HepG2 (cell line): ENCODE results near the gene RARG. TPM values are rescaled to one million over a fixed set of nuclear protein-coding genes. Genes with fewer than 3 reads are reported as not detected.
A peak's percentile ranks its signal among the peaks of the same experiment; 100 is the strongest.

Source experiments
- CTCF ChIP-seq: sonication (generic); formaldehyde crosslinking; IDR thresholded peaks from 2 replicates; pipeline ENCODE4 v1.5.0; 2020; ENCODE audit warnings: mild to moderate bottlenecking, missing genetic modification reagents, moderate library complexity
- DRAP1 ChIP-seq: IDR thresholded peaks from 2 replicates; pipeline ENCODE4 v1.6.1; 2016; ENCODE audit warnings: missing genetic modification reagents, missing compliant biosample characterization
- DZIP1 ChIP-seq: sonication (generic); formaldehyde crosslinking; IDR thresholded peaks from 2 replicates; pipeline ENCODE4 v1.5.0; 2020; ENCODE audit warnings: mild to moderate bottlenecking, missing genetic modification reagents
- GLMP ChIP-seq: sonication (generic); formaldehyde crosslinking; IDR thresholded peaks from 2 replicates; pipeline ENCODE4 v1.9.0; 2021; ENCODE audit warnings: missing genetic modification reagents, mild to moderate bottlenecking, borderline replicate concordance
- HDAC1 ChIP-seq: sonication (generic); formaldehyde crosslinking; IDR thresholded peaks from 2 replicates; pipeline ENCODE4 v1.5.1; 2020; ENCODE audit warnings: mild to moderate bottlenecking, missing genetic modification reagents
- NFATC3 ChIP-seq: sonication (generic); formaldehyde crosslinking; IDR thresholded peaks from 2 replicates; pipeline ENCODE4 v1.5.1; 2020; ENCODE audit warnings: mild to moderate bottlenecking, missing genetic modification reagents
- NFE2L2 ChIP-seq: fragments of 150-350 bp; IDR thresholded peaks from 2 replicates; pipeline ENCODE4 v1.6.1; 2014; ENCODE audit warnings: low read length
- NFRKB ChIP-seq: fragments of 450-650 bp; IDR thresholded peaks from 2 replicates; pipeline ENCODE4 v1.6.1; 2017
- NPAS2 ChIP-seq: sonication (generic); formaldehyde crosslinking; IDR thresholded peaks from 2 replicates; pipeline ENCODE4 v1.8.0; 2022; ENCODE audit warnings: mild to moderate bottlenecking, missing genetic modification reagents, borderline replicate concordance
- PATZ1 ChIP-seq: sonication (generic); formaldehyde crosslinking; IDR thresholded peaks from 2 replicates; pipeline ENCODE4 v1.4.0; 2020; ENCODE audit warnings: missing genetic modification reagents
- THAP8 ChIP-seq: sonication (generic); formaldehyde crosslinking; IDR thresholded peaks from 2 replicates; pipeline ENCODE4 v1.5.1; 2020; ENCODE audit warnings: missing genetic modification reagents, mild to moderate bottlenecking, borderline replicate concordance
- ZBTB37 ChIP-seq: sonication (generic); formaldehyde crosslinking; IDR thresholded peaks from 2 replicates; pipeline ENCODE4 v1.4.0; 2020; ENCODE audit warnings: mild to moderate bottlenecking, missing genetic modification reagents
- ZMAT5 ChIP-seq: sonication (generic); formaldehyde crosslinking; IDR thresholded peaks from 2 replicates; pipeline ENCODE4 v1.5.0; 2020; ENCODE audit warnings: mild to moderate bottlenecking, low read depth, missing genetic modification reagents, borderline replicate concordance
- ZNF414 ChIP-seq: sonication (generic); formaldehyde crosslinking; IDR thresholded peaks from 2 replicates; pipeline ENCODE4 v1.5.0; 2020; ENCODE audit warnings: missing genetic modification reagents
- ZNF451 ChIP-seq: sonication (generic); formaldehyde crosslinking; IDR thresholded peaks from 2 replicates; pipeline ENCODE4 v1.5.0; 2020; ENCODE audit warnings: mild to moderate bottlenecking, missing genetic modification reagents
- ZNF816 ChIP-seq: sonication (generic); formaldehyde crosslinking; IDR thresholded peaks from 2 replicates; pipeline ENCODE4 v1.8.0; 2022; ENCODE audit warnings: missing genetic modification reagents, mild to moderate bottlenecking, borderline replicate concordance
- ZNF879 ChIP-seq: sonication (generic); formaldehyde crosslinking; IDR thresholded peaks from 2 replicates; pipeline ENCODE4 v1.8.1; 2023; ENCODE audit warnings: missing genetic modification reagents
- polyA plus RNA-seq, 8 experiments: library from polyadenylated mRNA; depleted of rRNA in 3 of 8; stranded (reverse) in 7 of 8; unstranded in 1 of 8; fragments of >200 nt; fragmentation: Illumina TruSeq in 4 of 8; extraction: Trizol in 4 of 8; gene quantifications; 2 replicates each; pipeline versions ENCODE4 v1.2.1 to v1.2.3, GENCODE V29; 2011 to 2016; ENCODE audit warnings: low read depth in 4 of 8, missing spikeins in 1 of 8, mixed read lengths in 1 of 8; ENCODE audit not compliant: insufficient read depth in 1 of 8
- total RNA-seq, 5 experiments: library from RNA; depleted of rRNA; stranded (reverse); fragments of >200 nt; fragmentation: Illumina TruSeq; extraction: Trizol; gene quantifications; 2 replicates each; pipeline ENCODE4 v1.2.3, GENCODE V29; 2016; ENCODE audit warnings: low read depth in 1 of 5

Gene RARG
- total and polyA plus RNA-seq, 2 of the 13 experiments (the other 11 are each of a cell fraction or from before 2014, with no cell fraction given) = 0.77 to 1.5 TPM

GRCh38 chr12:53174881-53175491, 57.0 kb downstream of the RARG start (continued):
- TF ChIP-seq ZBTB37 (no peak), ZNF414 (CRISPR knock-in tag) (no peak), ZNF816 (CRISPR knock-in tag) (no peak), ZNF879 (no peak), NFE2L2 (no peak), ZNF451 (CRISPR knock-in tag) (no peak), ZMAT5 (CRISPR knock-in tag) (no peak), DRAP1 (CRISPR knock-in tag) (0 out of 2 replicates have a peak, but pooled peaks have one; percentile 36), THAP8 (CRISPR knock-in tag) (no peak), DZIP1 (CRISPR knock-in tag) (no peak), GLMP (CRISPR knock-in tag) (no peak), PATZ1 (CRISPR knock-in tag) (peak; percentile 76), HDAC1 (CRISPR knock-in tag) (peak; percentile 70; the same call in 1 of the 2 replicates), NFRKB (no peak), CTCF (peak; percentile 56), NFATC3 (CRISPR knock-in tag) (no peak), NPAS2 (CRISPR knock-in tag) (no peak)
